Breast epithelium (tissue), 4 donors: ENCODE results near the gene C3orf38. TPM values are rescaled to one million over a fixed set of nuclear protein-coding genes. Genes with fewer than 3 reads are reported as not detected.

Experiments used
- DNase-seq, 2 donors: peaks; one replicate each; pipeline ENCODE4 v3.0.0-alpha.2; 2019; ENCODE audit warnings: low spot score in 2 of 2
- H3K27ac ChIP-seq, 2 donors: fragments of 200-600 bp; sonication (generic) in 1 of 2; one replicate each; pipeline ENCODE4 v1.5.1; 2016 to 2019; ENCODE audit warnings: mild to moderate bottlenecking in 1 of 2
- H3K27me3 ChIP-seq, 2 donors: fragments of 200-600 bp; sonication (generic) in 1 of 2; one replicate each; pipeline versions ENCODE4 v1.5.1 to v1.6.0; 2017 to 2019; ENCODE audit warnings: control low read depth in 1 of 2, mild to moderate bottlenecking in 1 of 2
- H3K36me3 ChIP-seq: fragments of 200-600 bp; one replicate; pipeline ENCODE4 v1.5.1; 2019
- H3K4me1 ChIP-seq, 2 donors: fragments of 200-600 bp; sonication (generic); one replicate each; pipeline ENCODE4 v1.5.1; 2016 to 2019; ENCODE audit warnings: control low read depth in 1 of 2
- H3K4me3 ChIP-seq, 3 donors: fragments of 200-600 bp; sonication (generic); 1 replicate in 2 of 3; 2 replicates in 1 of 3; pipeline ENCODE4 v1.5.1; 2016 to 2019; ENCODE audit warnings: mild to moderate bottlenecking in 3 of 3, moderate library complexity in 2 of 3
- H3K9me3 ChIP-seq, 2 donors: fragments of 200-600 bp; sonication (generic) in 1 of 2; one replicate each; pipeline ENCODE4 v1.5.1; 2016 to 2019; ENCODE audit warnings: control low read depth in 1 of 2
- CTCF ChIP-seq, 3 donors: fragments of 450-650 bp; IDR thresholded peaks; one replicate each; pipeline ENCODE4 v1.5.1; 2016 to 2017; ENCODE audit warnings: antibody characterized with exemption in 3 of 3, mild to moderate bottlenecking in 3 of 3, moderate library complexity in 3 of 3
- POLR2A ChIP-seq: fragments of 450-650 bp; IDR thresholded peaks from one replicate; pipeline ENCODE4 v1.6.1; 2016; ENCODE audit warnings: antibody characterized with exemption, mild to moderate bottlenecking, moderate library complexity
- POLR2AphosphoS5 ChIP-seq, 3 donors: sonication (generic); formaldehyde crosslinking; IDR thresholded peaks; one replicate each; pipeline ENCODE4 v1.6.1; 2017; ENCODE audit warnings: antibody characterized with exemption in 3 of 3
- intact Hi-C: fragments of 100-400 bp; cut with DNase I; formaldehyde crosslinking; loops from one replicate; pipeline ENCODE4 v1.15.1; 2023; ENCODE audit warnings: low total_unique reads
- total RNA-seq, 3 donors: library from RNA; depleted of rRNA; stranded (reverse); fragments of >200 nt; gene quantifications; one replicate each; pipeline ENCODE4 v1.1.0, GENCODE V29; 2016

The C3orf38 gene
- total RNA-seq, 3 donors from 2014 or later, result 20.3 to 32.1 (median 23.0) TPM

- intact Hi-C loops, result no loop called here
Measured at GRCh38 chr3:88189361-88189810, 39.6 kb downstream of the C3orf38 start.

DNA sequence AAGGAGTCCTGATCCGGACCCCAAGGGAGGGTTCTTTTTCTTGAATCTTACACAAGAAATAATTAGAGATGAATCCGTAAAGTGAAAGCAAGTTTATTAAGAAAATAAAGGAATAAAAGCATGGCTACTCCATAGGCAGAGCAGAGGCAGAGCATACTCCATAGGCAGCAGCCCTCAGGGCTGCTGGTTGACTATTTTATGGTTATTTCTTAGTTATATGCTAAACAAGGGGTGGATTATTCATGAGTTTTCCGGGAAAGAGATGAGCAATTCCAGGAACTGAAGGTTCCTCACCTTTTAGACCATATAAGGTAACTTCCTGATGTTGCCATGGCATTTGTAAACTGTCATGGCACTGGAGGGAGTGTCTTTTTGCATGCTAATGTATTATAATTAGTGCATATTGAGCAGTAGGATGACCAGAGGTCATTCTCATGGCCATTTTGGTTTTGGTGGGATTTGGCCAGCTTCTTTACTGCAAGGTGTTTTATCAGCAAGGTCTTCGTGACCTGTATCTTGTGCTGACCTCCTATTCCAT lies 42.2 kb downstream of the C3orf38 start:
- DNase-seq, result no peak
- H3K9me3 ChIP-seq, result no peaks in the 10 kb centered on the region
- TF ChIP-seq POLR2AphosphoS5 (IDR thresholded peaks at IDR 0.05) (no peak), POLR2A (no peak), CTCF (IDR thresholded peaks at IDR 0.05) (no peak)
- H3K36me3 ChIP-seq, result no peaks in the 10 kb centered on the region
- intact Hi-C loops, result no loop called here
- no peak overlapping the region for H3K27ac ChIP-seq
- H3K4me3 ChIP-seq, result no peak overlapping the region
- H3K4me1 ChIP-seq, result no peaks in the 10 kb centered on the region
- no peaks in the 10 kb centered on the region for H3K27me3 ChIP-seq

More at GRCh38 chr3:88189361-88189810, 39.6 kb downstream of the C3orf38 start:
- TF ChIP-seq POLR2A, result no peak
- TF ChIP-seq POLR2AphosphoS5 (IDR thresholded peaks at IDR 0.05), result no peak
- no peak for TF ChIP-seq CTCF (IDR thresholded peaks at IDR 0.05)
- Histone ChIP-seq H3K27me3 (no peaks in the 10 kb centered on the region), H3K9me3 (peaks cover under 1 to 14% of the 10 kb centered on the region in 2 donors), H3K36me3 (no peaks in the 10 kb centered on the region), H3K27ac (no peak overlapping the region), H3K4me3 (no peak overlapping the region), H3K4me1 (no peaks in the 10 kb centered on the region)
- DNase-seq, result no peak

DNA sequence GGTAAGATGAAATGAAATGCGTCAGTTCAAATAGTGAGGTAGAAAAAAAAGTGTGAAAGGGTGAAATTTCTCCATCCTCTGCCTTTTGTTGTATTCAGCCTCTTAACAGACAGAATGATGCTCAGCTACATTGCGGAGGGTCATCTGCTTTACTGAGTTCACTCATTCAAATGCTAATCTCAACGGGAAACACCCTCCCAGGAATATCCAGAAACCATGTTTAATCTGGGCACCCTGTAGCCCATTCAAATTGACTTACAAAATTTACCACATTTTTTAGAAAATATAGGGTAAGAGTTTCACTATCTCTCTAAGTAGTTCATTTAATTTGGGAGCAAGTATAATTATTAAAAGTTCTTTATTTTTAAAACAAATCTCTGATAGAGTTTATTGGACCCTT lies 42.9 kb downstream of the C3orf38 start:
- no peaks in the 10 kb centered on the region for H3K27me3 ChIP-seq
- DNase-seq, result no peak
- intact Hi-C loops, result no loop called here
- no peak for TF ChIP-seq POLR2AphosphoS5 (IDR thresholded peaks at IDR 0.05)
- no peak for TF ChIP-seq POLR2A
- no peak for TF ChIP-seq CTCF (IDR thresholded peaks at IDR 0.05)
- no peak overlapping the region for H3K27ac ChIP-seq
- no peak overlapping the region for H3K4me3 ChIP-seq
- H3K9me3 ChIP-seq, result no peaks in the 10 kb centered on the region
- H3K36me3 ChIP-seq, result no peaks in the 10 kb centered on the region
- H3K4me1 ChIP-seq, result no peaks in the 10 kb centered on the region

- H3K4me3 ChIP-seq, result no peak overlapping the region
- no peaks in the 10 kb centered on the region for H3K4me1 ChIP-seq
- no peak for TF ChIP-seq CTCF (IDR thresholded peaks at IDR 0.05)
- no peak for TF ChIP-seq POLR2AphosphoS5 (IDR thresholded peaks at IDR 0.05)
- TF ChIP-seq POLR2A, result no peak
- no peaks in the 10 kb centered on the region for H3K27me3 ChIP-seq
- no peak overlapping the region for H3K27ac ChIP-seq
- H3K36me3 ChIP-seq, result no peaks in the 10 kb centered on the region
- no peak for DNase-seq
- no peaks in the 10 kb centered on the region for H3K9me3 ChIP-seq
- intact Hi-C loops, result no loop called here
Measured at GRCh38 chr3:88195951-88196434, 46.2 kb downstream of the C3orf38 start.

DNA sequence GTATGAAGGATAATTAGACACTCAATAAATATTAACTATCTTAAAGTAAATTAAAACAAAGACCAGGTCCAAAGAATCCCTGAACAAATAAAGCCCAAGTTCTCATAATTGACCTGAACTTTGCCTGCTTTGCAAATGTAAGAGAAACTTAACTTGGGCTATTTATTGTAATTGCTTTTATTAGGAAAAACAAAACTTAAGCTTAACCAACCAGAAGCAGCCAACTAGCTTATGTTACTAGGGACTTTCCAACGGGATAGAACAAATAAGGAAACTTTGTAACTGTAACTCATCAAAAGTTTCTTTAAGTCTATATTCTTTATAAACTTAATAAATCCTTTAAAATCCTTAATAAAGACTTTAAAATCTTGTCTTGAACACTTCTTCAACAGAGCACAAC lies 48.4 kb downstream of the C3orf38 start:
- no peaks in the 10 kb centered on the region for H3K36me3 ChIP-seq
- DNase-seq, result no peak

More for the DNA sequence above, 48.4 kb downstream of the C3orf38 start:
- no peak overlapping the region for H3K4me3 ChIP-seq
- no peaks in the 10 kb centered on the region for H3K4me1 ChIP-seq
- H3K27me3 ChIP-seq, result no peaks in the 10 kb centered on the region
- TF ChIP-seq POLR2AphosphoS5 (IDR thresholded peaks at IDR 0.05) (no peak), CTCF (IDR thresholded peaks at IDR 0.05) (no peak), POLR2A (no peak)
- H3K9me3 ChIP-seq, result no peaks in the 10 kb centered on the region
- no peak overlapping the region for H3K27ac ChIP-seq
- intact Hi-C loops, result no loop called here
